H9 (cell line): Measurements from ENCODE around the gene PIPOX. TPM values are rescaled to one million over a fixed set of nuclear protein-coding genes. Genes with fewer than 3 reads are reported as not detected.

ENCODE experiments used
- DNase-seq: peaks from one replicate; pipeline ENCODE4 v3.0.0-alpha.2; 2017
- H2AFZ ChIP-seq: one replicate; pipeline ENCODE4 v1.6.1; 2013; ENCODE audit warnings: mild to moderate bottlenecking, low read length, control low read depth, moderate library complexity
- H2AK5ac ChIP-seq: 2 replicates; pipeline ENCODE4 v1.6.1; 2013; ENCODE audit warnings: low read length, control low read depth, mixed read lengths; ENCODE audit not compliant: insufficient read length
- H2BK120ac ChIP-seq: one replicate; pipeline ENCODE4 v1.6.1; 2013; ENCODE audit warnings: low read depth, mild to moderate bottlenecking, low read length, control low read depth, inconsistent platforms; ENCODE audit not compliant: poor library complexity, severe bottlenecking
- H2BK12ac ChIP-seq: 2 replicates; pipeline ENCODE4 v1.6.1; 2013; ENCODE audit warnings: low read length, control low read depth, mixed read lengths, low read depth; ENCODE audit not compliant: insufficient read length
- H2BK15ac ChIP-seq: 2 replicates; pipeline ENCODE4 v1.6.1; 2013; ENCODE audit warnings: low read depth, low read length, control low read depth
- H2BK20ac ChIP-seq: one replicate; pipeline ENCODE4 v1.6.1; 2013; ENCODE audit warnings: low read depth, mild to moderate bottlenecking, low read length, control low read depth, inconsistent platforms; ENCODE audit not compliant: poor library complexity, severe bottlenecking
- H2BK5ac ChIP-seq: 2 replicates; pipeline ENCODE4 v1.6.1; 2013; ENCODE audit warnings: low read length, control low read depth, mixed read lengths; ENCODE audit not compliant: insufficient read length
- H3K14ac ChIP-seq: 2 replicates; pipeline ENCODE4 v1.6.1; 2013; ENCODE audit warnings: low read length, control low read depth; ENCODE audit not compliant: insufficient read depth
- H3K18ac ChIP-seq: 2 replicates; pipeline ENCODE4 v1.6.1; 2013; ENCODE audit warnings: low read depth, mild to moderate bottlenecking, mixed read lengths, low read length, control low read depth; ENCODE audit not compliant: insufficient read length
- H3K23ac ChIP-seq: 2 replicates; pipeline ENCODE4 v1.6.1; 2013; ENCODE audit warnings: low read length, control low read depth, mixed read lengths, low read depth; ENCODE audit not compliant: insufficient read length
- H3K23me2 ChIP-seq: 2 replicates; pipeline ENCODE4 v1.6.1; 2013; ENCODE audit warnings: low read depth, mild to moderate bottlenecking, mixed read lengths, low read length, control low read depth; ENCODE audit not compliant: insufficient read length, poor library complexity, severe bottlenecking
- H3K27ac ChIP-seq: 2 replicates; pipeline ENCODE4 v1.5.1; 2013; ENCODE audit warnings: low read length, control low read depth, mixed read lengths, low read depth; ENCODE audit not compliant: insufficient read length
- H3K27me3 ChIP-seq: 2 replicates; pipeline ENCODE4 v1.6.1; 2013; ENCODE audit warnings: low read length, control low read depth, inconsistent platforms; ENCODE audit not compliant: insufficient read depth
- H3K4ac ChIP-seq: 2 replicates; pipeline ENCODE4 v1.6.1; 2013; ENCODE audit warnings: low read depth, mild to moderate bottlenecking, control low read depth, inconsistent platforms, low read length, moderate library complexity
- H3K4me1 ChIP-seq: 2 replicates; pipeline ENCODE4 v1.6.1; 2013; ENCODE audit warnings: low read length, control low read depth, inconsistent platforms; ENCODE audit not compliant: insufficient read depth
- H3K4me2 ChIP-seq: 2 replicates; pipeline ENCODE4 v1.6.1; 2013; ENCODE audit warnings: low read length, control low read depth, mixed read lengths; ENCODE audit not compliant: insufficient read length, insufficient read depth
- H3K56ac ChIP-seq: 2 replicates; pipeline ENCODE4 v1.6.1; 2013; ENCODE audit warnings: low read depth, mild to moderate bottlenecking, mixed read lengths, low read length, control low read depth; ENCODE audit not compliant: insufficient read length
- H3K79me1 ChIP-seq: 2 replicates; pipeline ENCODE4 v1.6.1; 2013; ENCODE audit warnings: low read depth, mild to moderate bottlenecking, moderate library complexity, low read length, control low read depth, inconsistent platforms; ENCODE audit not compliant: insufficient read depth, poor library complexity, severe bottlenecking
- H3K79me2 ChIP-seq: 2 replicates; pipeline ENCODE4 v1.6.1; 2013; ENCODE audit warnings: low read length, control low read depth, inconsistent platforms; ENCODE audit not compliant: insufficient read depth
- H3K9ac ChIP-seq: 2 replicates; pipeline ENCODE4 v1.6.1; 2013; ENCODE audit warnings: low read length, control low read depth, mixed read lengths; ENCODE audit not compliant: insufficient read length; ENCODE audit errors: extremely low read depth
- H3K9me3 ChIP-seq: one replicate; pipeline ENCODE4 v1.6.1; 2013; ENCODE audit warnings: low read depth, low read length, inconsistent platforms; ENCODE audit not compliant: control insufficient read depth
- H3T11ph ChIP-seq: one replicate; pipeline ENCODE4 v1.6.1; 2013; ENCODE audit warnings: mild to moderate bottlenecking, low read length, control low read depth, inconsistent platforms
- H4K20me1 ChIP-seq: one replicate; pipeline ENCODE4 v1.6.1; 2013; ENCODE audit not compliant: control insufficient read depth, insufficient read length, insufficient read depth
- H4K5ac ChIP-seq: 2 replicates; pipeline ENCODE4 v1.6.1; 2013; ENCODE audit warnings: low read depth, mild to moderate bottlenecking, mixed read lengths, low read length, control low read depth; ENCODE audit not compliant: insufficient read length
- H4K8ac ChIP-seq: replicated peaks from 2 replicates; pipeline ENCODE4 v1.6.1; 2013; ENCODE audit warnings: low read length, control low read depth, mixed read lengths, low read depth; ENCODE audit not compliant: insufficient read length
- H4K91ac ChIP-seq: 2 replicates; pipeline ENCODE4 v1.6.1; 2013; ENCODE audit warnings: low read depth, mild to moderate bottlenecking, moderate library complexity, mixed read lengths, low read length, control low read depth; ENCODE audit not compliant: insufficient read length
- H3K27ac Mint-ChIP-seq, 3 experiments: 2 replicates in 2 of 3; 3 replicates in 1 of 3; pipeline ENCODE4 v1.8.0; 2020 to 2021; ENCODE audit warnings: mixed read lengths in 3 of 3, mild to moderate bottlenecking in 1 of 3, moderate library complexity in 1 of 3
- H3K27me3 Mint-ChIP-seq: 2 replicates; pipeline ENCODE4 v1.8.0; 2021; ENCODE audit warnings: low read depth, mild to moderate bottlenecking, moderate library complexity, mixed read lengths
- H3K36me3 Mint-ChIP-seq, 3 experiments: 2 replicates in 2 of 3; 3 replicates in 1 of 3; pipeline ENCODE4 v1.8.0; 2020 to 2021; ENCODE audit warnings: low read depth in 3 of 3, mixed read lengths in 3 of 3; ENCODE audit not compliant: insufficient read depth in 1 of 3
- H3K4me1 Mint-ChIP-seq, 2 experiments: 2 replicates each; pipeline ENCODE4 v1.8.0; 2020; ENCODE audit warnings: mixed read lengths in 2 of 2
- H3K4me3 Mint-ChIP-seq, 2 experiments: 2 replicates in 1 of 2; 3 replicates in 1 of 2; pipeline ENCODE4 v1.8.0; 2020 to 2021; ENCODE audit warnings: mild to moderate bottlenecking in 2 of 2, mixed read lengths in 2 of 2, moderate library complexity in 1 of 2
- H3K9me3 Mint-ChIP-seq, 2 experiments: 2 replicates in 1 of 2; 3 replicates in 1 of 2; pipeline ENCODE4 v1.8.0; 2020; ENCODE audit warnings: mild to moderate bottlenecking in 2 of 2, mixed read lengths in 2 of 2, moderate library complexity in 1 of 2
- CTCF ChIP-seq: fragments of 200-600 bp; sonication (generic); conservative IDR thresholded peaks from 3 replicates; pipeline ENCODE4 v1.8.0; 2021; ENCODE audit warnings: antibody characterized with exemption, mild to moderate bottlenecking
- WGBS: extraction: QIAGEN DNeasy Blood & Tissue Kit; methylation state at CpG from one replicate; pipeline ENCODE4 v1.1.7; 2013; ENCODE audit warnings: missing lambda C conversion rate, low lambda C conversion rate, mixed read lengths; ENCODE audit not compliant: insufficient read length; ENCODE audit errors: extremely low coverage; 5-methylcytosine and 5-hydroxymethylcytosine counted together
- total RNA-seq: library from RNA; stranded (reverse); gene quantifications from 2 replicates; pipeline ENCODE4 v1.2.1, GENCODE V29; 2021

PIPOX gene
- total RNA-seq, 1 experiment from 2014 or later, result 30.1 TPM

- H2BK12ac ChIP-seq, result peak overlapping the region; percentile 99
- H4K20me1 ChIP-seq, result no peaks in the 10 kb centered on the region
- H3K4ac ChIP-seq, result no peak overlapping the region; the same call in 1 of the 2 replicates
- Mint-ChIP-seq H3K36me3 (peaks cover 6 to 21% (median 19%) of the 10 kb centered on the region in 3 experiments; a peak in 6 of 7 replicates), H3K27ac (peak overlapping the region; percentile 92 to 98 (median 98)), H3K27me3 (no peaks in the 10 kb centered on the region), H3K4me1 (peaks cover 58 to 59% of the 10 kb centered on the region in 2 experiments), H3K4me3 (peak overlapping the region; percentile 47 to 70; a peak in 3 of 5 replicates), H3K9me3 (no peaks in the 10 kb centered on the region)
- H3K9ac ChIP-seq, result peak overlapping the region; percentile 54
- H3K27ac ChIP-seq, result peak overlapping the region; percentile 98
- no peak for TF ChIP-seq CTCF
- H2BK20ac ChIP-seq, result no peak overlapping the region
- peak overlapping the region; percentile 61 for H3T11ph ChIP-seq
- peak overlapping the region; percentile 98 for H4K8ac ChIP-seq
- H2BK5ac ChIP-seq, result peak overlapping the region; percentile 97
- H3K9me3 ChIP-seq, result no peaks in the 10 kb centered on the region
- peak overlapping the region; percentile 97 for H3K56ac ChIP-seq
- peaks cover 6% of the 10 kb centered on the region for H3K23me2 ChIP-seq
- no peak overlapping the region for H2AFZ ChIP-seq
- H3K79me1 ChIP-seq, result no peaks in the 10 kb centered on the region
- H2AK5ac ChIP-seq, result peak overlapping the region; percentile 65
- H3K27me3 ChIP-seq, result no peaks in the 10 kb centered on the region
- H3K4me1 ChIP-seq, result peaks cover 15% of the 10 kb centered on the region
- H3K4me2 ChIP-seq, result peak overlapping the region; percentile 68
- H2BK15ac ChIP-seq, result no peak overlapping the region
- H3K23ac ChIP-seq, result peak overlapping the region; percentile 25
- H3K79me2 ChIP-seq, result no peaks in the 10 kb centered on the region; the same call in 1 of the 2 replicates
- H4K5ac ChIP-seq, result peak overlapping the region; percentile 96
- H4K91ac ChIP-seq, result peak overlapping the region; percentile 85
- H3K18ac ChIP-seq, result peak overlapping the region; percentile 98
- no peak for DNase-seq
- WGBS, result no CpG with 5 or more reads among the region's 3 CpGs
- no peak overlapping the region for H2BK120ac ChIP-seq
- H3K14ac ChIP-seq, result peak overlapping the region; percentile 94; the same call in 1 of the 2 replicates
These were observed 701 bp downstream of the PIPOX start for GRCh38 chr17:29043539-29044145.
